GM21576 (cell line): ENCODE measurements around the gene STK38.

Experiments used
- ATAC-seq: cut with Tn5 transposase; IDR thresholded peaks from one replicate; pipeline ENCODE4 v1.9.1; 2021; ENCODE audit warnings: mild to moderate bottlenecking, moderate library complexity; ENCODE audit not compliant: unreplicated experiment

STK38 gene

GRCh38 chr6:36523936-36524499 is 23.3 kb downstream of the STK38 start:
- ATAC-seq = no peak

- ATAC-seq = no peak
Observed at GRCh38 chr6:36523451-36523850, 23.8 kb downstream of the STK38 start.

DNA sequence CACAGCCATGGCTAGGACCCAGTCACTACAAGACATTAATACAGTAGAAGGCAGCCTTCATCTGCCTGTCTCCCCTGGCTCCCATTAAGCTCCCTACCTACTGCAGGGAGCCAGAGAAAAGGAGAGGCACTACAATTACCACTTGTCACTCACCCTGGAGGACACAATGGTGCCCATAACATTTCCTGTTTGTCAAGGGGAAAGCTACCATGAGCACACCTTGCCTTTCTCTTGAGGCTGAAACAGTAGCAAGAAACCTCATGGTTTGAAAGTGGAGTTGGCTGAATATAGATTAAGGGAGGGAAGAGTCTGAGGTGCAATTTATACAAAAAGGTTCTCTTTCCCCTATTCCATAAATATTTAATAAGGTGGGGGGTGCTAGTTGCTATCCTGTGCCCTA is 27.9 kb downstream of the STK38 start:
- ATAC-seq = no peak

GRCh38 chr6:36517408-36517807 is 29.9 kb downstream of the STK38 start:
- no peak for ATAC-seq

GRCh38 chr6:36516988-36517387 is 30.3 kb downstream of the STK38 start:
- ATAC-seq = no peak

- no peak for ATAC-seq
Observed at GRCh38 chr6:36516559-36516958, 30.7 kb downstream of the STK38 start.

- ATAC-seq = no peak
Observed at GRCh38 chr6:36515844-36516243, 31.4 kb downstream of the STK38 start.

- no peak for ATAC-seq
Observed at GRCh38 chr6:36514554-36515456, 32.5 kb downstream of the STK38 start.

- no peak for ATAC-seq
Observed at GRCh38 chr6:36510365-36510764, 36.9 kb downstream of the STK38 start.

DNA sequence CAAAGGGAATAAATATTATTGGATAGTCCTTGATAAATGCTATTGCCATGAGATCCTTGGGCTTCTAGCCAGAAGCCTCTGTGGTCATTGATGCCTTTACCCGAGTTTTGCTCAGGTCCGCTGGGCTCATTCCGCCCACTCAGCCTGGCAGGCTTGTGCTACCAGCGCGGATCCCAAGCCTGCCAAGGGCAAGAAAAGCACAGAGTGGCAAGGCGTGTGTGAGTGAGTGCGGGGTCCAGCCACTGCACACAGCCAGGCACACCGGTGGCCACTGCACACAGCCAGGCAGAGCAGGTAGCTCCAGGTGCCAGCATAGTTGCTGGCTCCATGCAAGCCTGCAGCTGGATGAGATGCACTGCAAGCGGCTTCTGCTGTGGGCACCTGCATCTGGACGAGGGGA is 38.7 kb downstream of the STK38 start:
- no peak for ATAC-seq

GRCh38 chr6:36506611-36507010 is 40.7 kb downstream of the STK38 start:
- ATAC-seq = no peak

GRCh38 chr6:36505744-36506534 is 41.3 kb downstream of the STK38 start:
- ATAC-seq = no peak

- ATAC-seq = no peak
Observed at GRCh38 chr6:36504982-36505381, 42.3 kb downstream of the STK38 start.

DNA sequence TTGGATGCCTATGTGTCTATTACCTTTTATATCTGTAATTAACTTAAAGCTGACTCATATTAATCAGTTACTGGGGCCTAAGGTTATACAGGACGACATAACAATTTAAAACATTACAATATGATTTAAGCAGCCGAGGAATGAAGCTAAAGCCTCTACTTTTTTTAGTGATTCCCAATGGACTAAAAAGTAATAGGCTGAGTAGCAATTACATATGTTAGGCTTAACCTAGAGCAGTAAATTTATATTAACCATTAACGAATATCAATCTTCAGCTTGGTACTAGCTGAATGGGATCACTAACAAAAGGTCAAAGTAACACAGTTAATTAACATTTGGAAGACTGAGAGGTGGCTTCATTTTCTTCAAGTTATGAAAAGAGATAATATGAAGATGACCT is 43.1 kb downstream of the STK38 start:
- ATAC-seq = no peak

DNA sequence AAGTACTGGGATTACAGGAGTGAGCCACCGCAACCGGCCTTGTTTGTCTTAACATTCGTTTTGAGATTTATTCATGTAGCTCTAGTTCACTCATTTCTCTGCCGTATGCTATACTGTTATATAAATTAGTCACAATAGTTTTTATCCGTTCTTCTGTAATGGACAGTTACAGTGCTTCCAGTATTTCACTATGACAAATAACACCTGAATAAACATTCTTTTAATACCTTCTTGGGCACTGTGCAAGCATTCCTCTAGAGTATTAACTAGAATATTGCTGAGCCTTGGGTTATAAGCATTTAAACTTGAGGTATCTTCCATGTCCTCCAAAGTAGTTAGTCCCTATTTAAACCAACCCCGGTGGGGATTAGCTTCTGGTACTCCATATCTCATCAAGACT is 45.6 kb downstream of the STK38 start:
- ATAC-seq = no peak

DNA sequence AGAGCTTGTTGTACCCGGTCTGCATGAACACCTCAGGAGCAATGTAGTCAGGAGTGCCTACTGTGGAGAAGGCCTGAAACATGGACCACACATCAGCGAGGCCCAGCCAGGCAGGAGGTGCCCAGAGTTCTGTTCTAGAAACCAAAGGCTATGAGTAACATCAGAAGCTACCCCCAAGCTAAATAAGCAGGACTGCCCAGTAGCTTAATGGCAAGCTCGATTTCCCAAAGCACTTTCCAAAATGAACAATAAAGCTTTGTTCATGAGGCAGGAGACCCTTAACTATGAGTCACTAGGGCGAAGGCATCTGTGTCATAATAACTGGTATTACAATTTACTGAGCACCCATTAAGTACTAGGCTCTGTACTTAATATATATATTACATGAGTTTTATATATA is 47.4 kb downstream of the STK38 start:
- ATAC-seq = no peak

GRCh38 chr6:36495086-36495485 is 52.2 kb downstream of the STK38 start:
- no peak for ATAC-seq

DNA sequence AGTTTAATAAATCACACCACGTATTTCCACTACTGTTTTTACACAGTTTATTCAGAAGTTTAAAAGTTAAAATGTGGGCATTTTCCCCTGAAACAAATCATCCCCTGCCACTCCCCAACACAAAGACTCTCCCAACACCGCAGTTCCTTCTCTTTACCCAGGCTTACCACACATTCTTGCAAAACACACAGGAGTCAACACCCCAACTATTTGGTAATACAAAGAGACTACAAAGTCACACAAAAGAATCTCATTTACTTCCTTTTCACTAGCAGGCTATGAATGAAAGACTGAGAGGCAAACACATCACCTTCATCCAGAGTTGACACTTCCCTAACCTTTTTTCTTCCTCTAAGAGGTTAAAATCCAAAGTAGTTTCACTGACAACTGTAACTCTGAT is 53.4 kb downstream of the STK38 start:
- ATAC-seq = no peak

DNA sequence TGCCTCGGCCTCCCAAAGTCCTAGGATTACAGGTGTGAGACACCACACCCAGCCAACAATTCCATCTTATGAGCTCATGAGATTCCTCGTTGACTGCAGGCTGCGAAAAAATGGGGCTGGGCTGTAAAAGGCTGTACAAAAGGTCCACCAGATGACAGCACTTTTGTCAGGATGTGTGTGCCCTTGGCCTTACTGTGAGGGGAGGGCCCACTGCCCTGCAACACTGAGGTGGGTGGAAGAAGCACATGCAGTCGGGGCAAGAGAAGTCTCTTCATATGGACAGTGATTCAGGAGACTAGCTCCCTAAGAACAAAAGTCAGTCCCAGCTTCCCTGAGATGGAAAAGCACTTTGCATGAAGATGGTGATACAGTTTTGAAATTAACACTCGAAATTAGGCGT is 54.0 kb downstream of the STK38 start:
- no peak for ATAC-seq

GRCh38 chr6:36492621-36493020 is 54.7 kb downstream of the STK38 start:
- ATAC-seq = no peak

DNA sequence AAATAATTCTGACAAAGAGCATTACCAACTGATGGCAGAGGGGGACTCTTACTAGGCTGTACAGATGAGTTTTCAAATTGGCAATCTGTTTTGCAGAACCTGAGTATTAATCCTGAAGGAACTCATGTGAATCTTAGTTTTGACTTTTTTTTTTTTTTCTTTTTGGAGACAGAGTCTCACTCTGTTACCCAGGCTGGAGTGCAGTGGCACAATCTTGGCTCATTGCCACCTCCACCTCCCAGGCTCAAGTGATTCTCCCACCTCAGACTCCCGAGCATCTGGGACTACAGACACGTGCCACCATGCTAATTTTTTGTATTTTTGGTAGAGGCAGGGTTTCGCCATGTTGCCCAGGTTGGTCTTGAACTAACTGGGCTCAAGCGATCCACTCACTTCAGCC is 55.2 kb downstream of the STK38 start:
- ATAC-seq = no peak
